GM18507 (cell line): Measurements from ENCODE around the gene ARL4D.
"Not testable (repeated sequence)": the region's sequence is repeated elsewhere in the genome, so short reads cannot be mapped to it uniquely, and the experiment has no call there.

Source experiments
- DNase-seq: peaks from one replicate; pipeline ENCODE4 v3.0.0; 2011; ENCODE audit warnings: low read depth; ENCODE audit not compliant: insufficient read length; ENCODE audit errors: extremely low spot score
- FAIRE-seq: peaks from 2 replicates; lab custom pipeline; 2011; peaks lifted over from hg19 to GRCh38; lab: Jason Lieb, UNC

Gene ARL4D

DNA sequence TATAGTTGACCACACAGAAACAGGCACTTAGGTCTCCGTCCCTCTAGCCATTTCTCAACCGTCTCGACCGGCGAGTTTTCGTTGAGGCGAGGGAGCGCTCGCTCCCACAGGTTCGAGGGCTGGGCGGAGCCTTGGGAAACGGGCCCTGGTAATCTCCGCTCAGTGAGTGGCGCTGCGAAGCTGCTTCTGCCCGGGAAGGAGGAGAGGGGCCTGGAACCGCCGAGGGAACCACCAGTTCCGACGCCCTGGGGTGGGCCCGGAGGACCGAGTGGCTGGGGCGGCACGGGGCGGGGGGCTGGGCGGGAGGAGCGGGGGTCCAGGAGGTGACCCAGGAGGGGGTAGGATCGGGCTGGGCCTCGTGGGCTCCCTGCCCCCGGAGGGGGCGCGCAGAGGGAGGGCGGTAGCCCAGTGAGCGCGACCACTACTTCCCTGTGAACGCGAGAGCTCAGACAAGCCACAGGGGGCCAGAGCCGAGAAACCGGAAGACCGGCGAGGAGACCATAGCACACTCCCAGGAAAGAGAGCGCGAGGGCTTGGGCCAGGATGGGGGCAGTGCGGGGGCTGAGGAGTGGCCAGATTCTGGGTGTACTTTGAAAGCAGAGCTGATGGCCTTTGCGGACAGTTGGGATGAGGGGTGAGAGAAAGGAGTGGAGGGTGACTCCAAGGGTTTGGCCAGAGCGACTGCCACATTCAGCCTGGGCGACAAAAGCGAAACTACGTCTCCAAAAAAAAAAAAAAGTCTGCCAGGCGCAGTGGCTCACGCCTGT, 29.9 kb upstream of the ARL4D start:
- DNase-seq: no peak
- peak; percentile 70 for FAIRE-seq

DNA sequence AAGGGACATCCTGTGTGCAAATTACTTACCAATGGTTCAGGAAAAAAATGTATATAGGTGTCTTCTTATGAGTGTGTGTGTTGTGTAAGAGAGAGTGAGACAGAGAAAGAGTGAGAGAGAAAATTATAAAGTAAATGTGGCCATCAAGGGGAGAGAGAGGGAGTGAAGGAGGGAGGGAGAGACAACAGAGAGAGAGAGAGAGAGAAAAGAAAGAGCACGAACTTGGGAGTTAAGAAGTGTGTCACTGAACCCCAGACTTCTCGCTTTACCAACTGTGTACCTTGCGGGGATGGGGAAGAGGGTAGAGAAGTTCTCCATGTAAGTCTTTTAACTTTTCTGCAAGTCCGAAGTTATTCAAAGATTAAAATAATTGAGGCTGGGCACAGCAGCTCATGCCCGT, 28.8 kb upstream of the ARL4D start:
- FAIRE-seq: no peak
- no peak for DNase-seq

DNA sequence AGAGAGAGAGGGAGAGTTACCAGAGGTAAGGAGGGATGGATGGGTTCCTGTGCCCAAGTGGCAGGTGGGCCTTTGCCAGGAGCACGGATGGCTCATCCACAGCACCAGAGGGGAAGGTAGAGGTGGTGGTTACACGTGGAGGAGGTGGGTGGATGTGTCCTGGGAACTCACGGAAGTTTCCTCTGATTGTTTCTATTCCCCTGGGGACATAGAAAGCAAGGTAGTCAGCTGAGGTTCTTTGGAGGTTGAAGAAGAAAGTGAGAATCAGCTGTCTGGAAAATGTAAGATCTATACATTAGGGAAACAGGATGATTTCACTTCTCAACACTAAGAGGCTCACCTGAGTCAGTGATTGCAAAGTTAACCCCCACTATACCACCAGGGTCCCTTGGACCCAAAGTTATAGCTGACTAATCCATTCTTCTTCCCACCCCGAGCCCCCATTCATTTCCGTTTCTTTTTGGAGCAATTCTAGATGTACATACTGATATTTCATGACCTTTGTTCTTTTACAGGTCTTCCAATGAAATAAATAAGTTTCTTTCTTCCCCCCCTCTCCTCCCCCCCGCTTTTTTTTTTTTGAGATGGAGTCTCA, 27.5 kb upstream of the ARL4D start:
- peak; percentile 35 for FAIRE-seq

GRCh38 chr17:43372273-43372911, 26.4 kb upstream of the ARL4D start:
- DNase-seq: no peak
- FAIRE-seq: peak; percentile 94

More for the DNA sequence above, 27.5 kb upstream of the ARL4D start:
- no peak for DNase-seq

GRCh38 chr17:43373356-43373755, 25.4 kb upstream of the ARL4D start:
- no peak for FAIRE-seq
- no peak for DNase-seq

DNA sequence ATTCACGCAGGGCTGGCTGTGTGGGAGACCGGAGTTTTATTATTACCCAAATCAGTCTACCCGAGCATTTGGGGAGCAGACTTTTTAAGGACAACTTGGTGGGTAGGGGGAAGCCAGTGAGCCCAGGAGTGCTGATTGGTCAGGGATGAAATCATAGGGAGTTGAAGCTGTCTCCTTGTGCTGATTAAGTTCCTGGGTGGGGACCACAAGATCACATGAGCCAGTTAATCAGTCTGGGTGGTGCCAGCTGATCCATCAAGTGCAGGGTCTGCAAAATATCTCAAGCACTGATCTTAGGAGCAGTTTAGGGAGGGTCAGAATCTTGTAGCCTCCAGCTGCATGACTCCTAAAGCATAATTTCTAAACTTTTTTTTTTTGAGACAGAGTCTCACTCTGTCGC, 22.9 kb upstream of the ARL4D start:
- DNase-seq, FAIRE-seq: not testable (repeated sequence)

- FAIRE-seq (no peak), DNase-seq (no peak)
These were observed 21.6 kb upstream of the ARL4D start for GRCh38 chr17:43377056-43377810.

- FAIRE-seq (no peak), DNase-seq (no peak)
These were observed 20.0 kb upstream of the ARL4D start for GRCh38 chr17:43378766-43379165.

DNA sequence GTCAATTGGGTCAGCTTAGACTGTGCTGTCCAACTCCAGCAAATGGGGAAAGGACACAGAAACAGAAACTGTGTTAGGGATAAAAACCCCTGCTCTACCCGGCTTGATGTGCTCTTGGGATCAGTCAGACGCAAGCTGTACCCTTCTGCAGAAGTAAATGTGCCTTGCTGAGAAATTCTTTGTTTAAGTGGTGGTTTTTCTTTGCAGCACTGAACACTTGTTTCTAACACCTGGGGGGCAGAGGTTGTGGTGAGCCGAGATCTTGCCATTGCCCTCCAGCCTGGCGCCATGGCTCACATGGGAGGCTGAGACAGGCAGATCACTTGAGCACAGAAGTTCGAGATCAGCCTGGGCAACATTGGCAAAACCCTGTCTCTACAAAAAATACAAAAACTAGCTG, 18.5 kb upstream of the ARL4D start:
- no peak for FAIRE-seq
- no peak for DNase-seq

DNA sequence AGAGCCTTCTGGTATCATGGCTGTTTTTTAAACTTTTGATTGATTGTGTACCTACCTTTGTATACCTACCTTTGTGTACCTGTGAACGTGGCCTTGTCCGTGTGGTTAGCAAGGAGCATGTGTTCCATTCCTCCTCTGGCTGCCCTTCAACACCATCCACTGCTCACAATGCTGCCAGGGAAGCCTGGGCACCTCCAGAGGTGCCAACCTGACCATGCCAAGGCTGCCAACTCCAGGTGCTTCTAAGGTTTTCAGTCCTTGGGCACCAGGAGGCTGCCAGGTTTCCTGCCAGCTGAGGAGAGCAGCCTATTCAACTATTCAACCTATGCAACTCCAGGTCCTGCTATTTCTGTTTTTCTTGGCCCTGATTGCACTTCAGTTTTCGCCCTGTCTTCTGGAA, 17.6 kb upstream of the ARL4D start:
- no peak for DNase-seq
- no peak for FAIRE-seq

GRCh38 chr17:43381621-43382020, 17.2 kb upstream of the ARL4D start:
- FAIRE-seq (no peak), DNase-seq (no peak)

GRCh38 chr17:43382776-43383175, 16.0 kb upstream of the ARL4D start:
- no peak for FAIRE-seq
- no peak for DNase-seq

DNA sequence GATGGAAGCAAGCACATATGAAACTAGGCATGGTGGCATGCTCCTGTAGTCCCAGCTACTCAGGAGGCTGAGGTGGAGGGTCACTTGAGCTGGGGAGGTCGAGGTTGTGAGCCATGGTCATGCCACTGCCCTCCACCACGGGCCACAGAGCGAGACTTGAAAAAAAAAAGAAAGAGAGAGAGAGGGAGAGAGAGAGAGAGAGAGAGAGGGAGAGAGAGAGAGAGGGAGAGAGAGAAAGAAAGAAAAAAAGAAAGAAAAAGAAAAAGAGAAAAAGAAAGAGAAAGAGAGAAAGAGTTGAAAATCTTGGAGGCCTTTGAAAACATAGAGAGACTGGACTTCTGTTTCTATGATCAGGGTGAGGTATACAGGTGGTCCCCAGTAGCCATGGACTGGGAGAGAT, 15.4 kb upstream of the ARL4D start:
- FAIRE-seq (no peak), DNase-seq (no peak)

GRCh38 chr17:43383826-43384475, 14.8 kb upstream of the ARL4D start:
- DNase-seq: no peak
- FAIRE-seq: no peak

GRCh38 chr17:43384476-43384862, 14.3 kb upstream of the ARL4D start:
- DNase-seq (no peak), FAIRE-seq (no peak)

DNA sequence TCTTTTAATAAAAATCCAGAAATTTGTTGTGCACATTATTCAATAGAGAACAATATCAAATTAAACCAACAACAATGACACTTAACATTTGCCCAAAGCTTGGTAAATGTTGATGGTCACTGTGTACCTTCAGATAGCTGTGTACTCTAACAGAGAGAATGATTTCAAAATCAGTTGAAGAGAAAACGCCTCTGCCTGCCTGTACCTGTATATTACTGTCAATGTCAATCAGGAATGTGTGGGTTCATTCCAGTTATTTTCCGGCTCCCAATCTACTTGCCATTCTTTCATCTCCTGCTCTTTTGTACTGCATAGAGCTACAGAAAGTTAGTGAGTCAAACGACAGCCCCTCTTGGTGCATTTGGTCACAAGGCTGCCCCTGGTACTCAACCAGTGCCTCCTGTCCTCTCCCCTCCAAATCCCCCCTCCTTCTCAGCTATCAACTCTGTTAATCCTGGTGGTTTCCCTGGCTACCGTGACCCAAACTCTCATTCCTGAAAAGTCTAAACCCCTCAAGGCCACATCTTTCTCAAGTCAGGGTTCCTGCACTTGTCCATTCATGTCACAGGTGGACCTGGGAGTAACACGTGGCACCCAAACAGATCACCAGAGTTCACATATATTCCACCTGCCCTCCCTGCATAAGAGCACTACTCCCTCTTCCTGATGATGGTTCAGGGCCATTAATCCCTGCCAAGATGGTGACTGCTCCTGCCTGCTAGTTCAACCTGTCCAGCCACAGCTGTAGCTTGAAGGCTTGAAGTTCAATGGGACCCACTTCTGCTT, 13.6 kb upstream of the ARL4D start:
- no peak for FAIRE-seq

GRCh38 chr17:43388359-43389045, 10.3 kb upstream of the ARL4D start:
- FAIRE-seq: peak; percentile 95
- peak; percentile 71 for DNase-seq

More for the DNA sequence above, 13.6 kb upstream of the ARL4D start:
- no peak for DNase-seq
